ENCODE data around the gene CRMP1. TPM values are rescaled to one million over a fixed set of nuclear protein-coding genes. Genes with fewer than 3 reads are reported as not detected.

The CRMP1 gene
- total RNA-seq, 1 donor from 2014 or later = 15.7 TPM

DNA sequence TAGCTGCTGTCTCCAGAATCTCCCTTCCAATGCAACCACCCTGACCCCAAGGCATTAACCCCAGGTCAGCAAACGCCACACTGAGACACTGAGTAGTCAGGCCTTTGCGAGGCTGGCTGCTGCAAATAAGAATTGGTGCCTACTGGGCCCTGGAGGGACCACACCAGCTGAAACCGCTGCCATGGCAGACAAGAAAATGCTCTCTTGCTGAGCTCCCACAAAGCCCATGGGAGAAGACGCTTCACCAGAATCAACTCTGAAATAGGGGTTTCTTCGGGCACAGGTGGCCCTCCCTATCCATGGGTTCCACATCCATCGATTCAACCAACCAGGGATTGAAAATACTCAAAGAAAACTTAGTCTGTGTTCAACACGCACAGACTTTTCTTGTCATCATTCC lies 26.7 kb upstream of the CRMP1 start:
- H3K4me1 Mint-ChIP-seq = peaks cover 2% of the 10 kb centered on the region
- TF ChIP-seq, protein P1, sequence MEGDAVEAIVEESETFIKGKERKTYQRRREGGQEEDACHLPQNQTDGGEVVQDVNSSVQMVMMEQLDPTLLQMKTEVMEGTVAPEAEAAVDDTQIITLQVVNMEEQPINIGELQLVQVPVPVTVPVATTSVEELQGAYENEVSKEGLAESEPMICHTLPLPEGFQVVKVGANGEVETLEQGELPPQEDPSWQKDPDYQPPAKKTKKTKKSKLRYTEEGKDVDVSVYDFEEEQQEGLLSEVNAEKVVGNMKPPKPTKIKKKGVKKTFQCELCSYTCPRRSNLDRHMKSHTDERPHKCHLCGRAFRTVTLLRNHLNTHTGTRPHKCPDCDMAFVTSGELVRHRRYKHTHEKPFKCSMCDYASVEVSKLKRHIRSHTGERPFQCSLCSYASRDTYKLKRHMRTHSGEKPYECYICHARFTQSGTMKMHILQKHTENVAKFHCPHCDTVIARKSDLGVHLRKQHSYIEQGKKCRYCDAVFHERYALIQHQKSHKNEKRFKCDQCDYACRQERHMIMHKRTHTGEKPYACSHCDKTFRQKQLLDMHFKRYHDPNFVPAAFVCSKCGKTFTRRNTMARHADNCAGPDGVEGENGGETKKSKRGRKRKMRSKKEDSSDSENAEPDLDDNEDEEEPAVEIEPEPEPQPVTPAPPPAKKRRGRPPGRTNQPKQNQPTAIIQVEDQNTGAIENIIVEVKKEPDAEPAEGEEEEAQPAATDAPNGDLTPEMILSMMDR (IDR thresholded peaks at IDR 0.05; ENCODE audit: unreplicated experiment) = no peak
- no peak for DNase-seq (ENCODE audit: low spot score in 2 of 2, unreplicated experiment in 2 of 2)
- no peaks in the 10 kb centered on the region for H3K36me3 Mint-ChIP-seq
- H3K9me3 Mint-ChIP-seq = no peaks in the 10 kb centered on the region
- no peak overlapping the region for H3K4me3 Mint-ChIP-seq
- H3K27ac Mint-ChIP-seq = no peak overlapping the region
- H3K27me3 Mint-ChIP-seq (ENCODE audit: low read depth) = peaks cover 77% of the 10 kb centered on the region

DNA sequence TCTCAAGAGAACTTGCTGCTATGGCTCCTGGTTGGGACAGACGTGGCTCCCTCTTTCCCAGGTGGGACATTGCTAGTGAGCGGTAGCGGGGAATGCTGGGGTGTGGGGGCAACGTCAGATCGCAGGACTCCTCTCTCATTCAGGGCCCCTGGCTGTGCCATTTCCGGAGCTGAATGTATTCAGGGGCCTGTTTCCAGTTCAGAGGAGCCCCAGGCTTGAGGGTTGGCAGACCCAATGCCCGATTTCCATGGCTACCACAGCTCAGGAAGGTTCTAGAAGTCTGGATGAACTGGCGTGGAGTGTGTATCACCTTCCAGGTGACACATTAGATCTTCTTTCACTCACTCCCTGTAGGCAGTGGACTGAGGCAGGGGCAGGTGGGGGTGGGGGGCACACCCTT lies 26.2 kb upstream of the CRMP1 start:
- TF ChIP-seq, protein P1 (IDR thresholded peaks at IDR 0.05; ENCODE audit: unreplicated experiment) = no peak
- H3K4me3 Mint-ChIP-seq = no peak overlapping the region
- no peaks in the 10 kb centered on the region for H3K36me3 Mint-ChIP-seq
- H3K9me3 Mint-ChIP-seq = no peaks in the 10 kb centered on the region
- H3K27me3 Mint-ChIP-seq (ENCODE audit: low read depth) = peaks cover 72% of the 10 kb centered on the region
- no peak overlapping the region for H3K27ac Mint-ChIP-seq
- peaks cover 2% of the 10 kb centered on the region for H3K4me1 Mint-ChIP-seq
- DNase-seq (ENCODE audit: low spot score in 2 of 2, unreplicated experiment in 2 of 2) = no peak

DNA sequence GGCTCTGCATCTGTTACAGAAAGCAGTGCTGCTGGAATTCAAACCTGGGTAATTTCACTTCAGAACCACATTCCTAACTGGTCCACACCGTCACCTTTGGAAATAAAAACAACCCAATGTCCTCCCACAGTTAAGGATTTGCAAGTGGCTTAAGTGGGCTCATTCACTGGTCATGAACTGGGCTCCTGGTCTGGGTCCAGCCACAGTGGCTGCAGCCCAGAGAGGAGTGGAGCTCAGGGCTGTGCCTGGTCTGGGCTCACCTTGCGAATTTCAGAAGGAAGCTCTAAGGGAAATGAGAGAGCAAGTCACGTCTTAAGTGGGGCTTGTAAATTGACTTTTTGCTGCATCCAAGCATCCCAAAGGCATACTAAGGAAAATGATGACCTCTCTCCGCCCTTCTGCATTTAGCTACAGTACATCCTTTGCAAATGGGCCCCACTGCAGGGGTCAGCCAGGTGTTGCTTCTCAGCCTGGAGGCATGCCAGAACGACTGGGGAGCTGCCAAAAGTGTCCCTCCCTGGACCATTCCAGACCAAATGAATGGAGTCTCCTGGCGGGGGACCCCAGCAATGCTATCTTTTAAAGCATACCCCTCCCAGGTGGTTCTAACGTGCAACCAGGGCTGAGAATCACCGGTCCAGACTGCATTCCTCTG lies 25.6 kb upstream of the CRMP1 start:
- Mint-ChIP-seq H3K9me3 (no peaks in the 10 kb centered on the region), H3K4me1 (peaks cover 2% of the 10 kb centered on the region), H3K36me3 (no peaks in the 10 kb centered on the region), H3K4me3 (no peak overlapping the region), H3K27me3 (ENCODE audit: low read depth) (peaks cover 67% of the 10 kb centered on the region), H3K27ac (no peak overlapping the region)
- no peak for DNase-seq (ENCODE audit: low spot score in 2 of 2, unreplicated experiment in 2 of 2)
- TF ChIP-seq, protein P1 (IDR thresholded peaks at IDR 0.05; ENCODE audit: unreplicated experiment) = no peak

DNA sequence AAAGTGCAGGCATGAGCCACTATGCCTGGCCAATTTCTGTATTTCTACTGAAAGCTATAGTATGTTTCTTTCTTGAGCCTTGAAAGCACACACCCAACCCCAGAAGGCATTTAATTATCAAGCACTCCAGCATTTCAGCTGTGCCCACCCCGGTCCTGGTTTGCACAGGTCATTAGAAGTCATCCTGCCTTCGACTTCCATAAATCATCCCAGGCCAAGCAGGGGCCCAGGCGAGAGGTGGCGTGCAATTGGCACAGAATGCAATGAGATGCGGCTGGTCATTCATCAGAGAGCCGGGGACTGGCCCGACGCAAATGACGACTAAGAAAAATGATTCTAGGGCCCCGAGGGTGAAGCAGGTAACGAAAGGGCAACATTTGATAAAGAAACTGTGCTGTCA lies 24.8 kb upstream of the CRMP1 start:
- no peak for DNase-seq (ENCODE audit: low spot score in 2 of 2, unreplicated experiment in 2 of 2)
- Mint-ChIP-seq H3K4me3 (no peak overlapping the region), H3K4me1 (peaks cover 2% of the 10 kb centered on the region), H3K27ac (no peak overlapping the region), H3K9me3 (peaks cover 1% of the 10 kb centered on the region), H3K27me3 (ENCODE audit: low read depth) (peaks cover 59% of the 10 kb centered on the region), H3K36me3 (no peaks in the 10 kb centered on the region)
- TF ChIP-seq, protein P1 (IDR thresholded peaks at IDR 0.05; ENCODE audit: unreplicated experiment) = no peak

DNA sequence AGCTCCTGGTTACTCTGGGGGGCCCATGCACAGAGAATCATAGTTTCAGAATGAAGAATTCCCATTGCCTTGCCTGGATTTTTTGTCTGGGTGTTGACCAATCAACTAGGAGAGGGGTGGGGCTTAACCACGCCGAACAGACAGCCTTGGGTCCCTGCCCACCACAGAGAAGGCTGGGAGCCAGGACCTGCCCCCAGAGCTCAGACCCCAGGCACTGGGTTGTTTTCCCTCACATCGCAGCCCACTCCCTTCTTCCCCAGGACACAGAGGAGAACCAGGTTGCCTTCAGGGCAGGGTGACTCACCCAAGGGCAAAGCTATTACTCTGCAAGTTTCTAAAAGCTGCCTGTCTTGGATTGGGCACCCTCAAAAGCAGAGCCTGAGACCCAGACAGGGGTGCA lies 23.3 kb upstream of the CRMP1 start:
- peaks cover 4% of the 10 kb centered on the region for H3K4me1 Mint-ChIP-seq
- TF ChIP-seq, protein P1 (IDR thresholded peaks at IDR 0.05; ENCODE audit: unreplicated experiment) = no peak
- H3K27me3 Mint-ChIP-seq (ENCODE audit: low read depth) = peaks cover 46% of the 10 kb centered on the region
- peaks cover 9% of the 10 kb centered on the region for H3K9me3 Mint-ChIP-seq
- H3K36me3 Mint-ChIP-seq = no peaks in the 10 kb centered on the region
- H3K4me3 Mint-ChIP-seq = no peak overlapping the region
- no peak overlapping the region for H3K27ac Mint-ChIP-seq
- DNase-seq (ENCODE audit: low spot score in 2 of 2, unreplicated experiment in 2 of 2) = no peak

DNA sequence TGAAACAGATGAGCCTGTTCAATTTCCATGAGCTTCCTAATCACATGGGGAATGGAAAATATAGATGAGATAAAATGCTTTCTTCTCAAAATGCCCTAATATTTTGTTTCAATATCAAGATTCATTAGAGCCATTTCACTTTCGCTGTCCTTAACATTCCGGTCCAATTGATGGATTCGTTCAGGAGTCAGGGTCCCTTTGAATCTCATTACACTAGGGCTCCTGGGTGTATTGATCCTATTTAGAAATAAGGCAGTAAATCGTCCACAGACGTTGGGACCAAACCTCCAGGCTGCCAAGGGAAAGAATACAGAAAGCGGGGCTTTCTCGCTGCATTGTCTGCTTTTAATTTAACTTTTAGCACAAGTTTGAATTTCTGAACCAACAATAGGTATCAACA lies 20.6 kb upstream of the CRMP1 start:
- H3K4me1 Mint-ChIP-seq = peaks cover 2% of the 10 kb centered on the region
- H3K27ac Mint-ChIP-seq = no peak overlapping the region
- no peak overlapping the region for H3K4me3 Mint-ChIP-seq
- DNase-seq (ENCODE audit: low spot score in 2 of 2, unreplicated experiment in 2 of 2) = no peak
- TF ChIP-seq, protein P1 (IDR thresholded peaks at IDR 0.05; ENCODE audit: unreplicated experiment) = no peak
- H3K9me3 Mint-ChIP-seq = peaks cover 21% of the 10 kb centered on the region
- H3K27me3 Mint-ChIP-seq (ENCODE audit: low read depth) = peaks cover 34% of the 10 kb centered on the region
- H3K36me3 Mint-ChIP-seq = no peaks in the 10 kb centered on the region
